HG03139 (cell line): ENCODE data around the gene TNFAIP6.
"Not testable (repeated sequence)": the region's sequence is repeated elsewhere in the genome, so short reads cannot be mapped to it uniquely, and the experiment has no call there.

ENCODE experiments used
- ATAC-seq: cut with Tn5 transposase; IDR thresholded peaks from one replicate; pipeline ENCODE4 v1.9.1; 2021; ENCODE audit not compliant: unreplicated experiment

The TNFAIP6 gene

GRCh38 chr2:151410485-151410834 lies 53.1 kb downstream of the TNFAIP6 start:
- ATAC-seq: peak; percentile 32

- ATAC-seq: no peak
Observed at GRCh38 chr2:151417650-151418049, 60.3 kb downstream of the TNFAIP6 start.

GRCh38 chr2:151421681-151422080 lies 64.3 kb downstream of the TNFAIP6 start:
- ATAC-seq: not testable (repeated sequence)

- ATAC-seq: peak; percentile 65
Observed at GRCh38 chr2:151422917-151423439, 65.6 kb downstream of the TNFAIP6 start.

- no peak for ATAC-seq
Observed at GRCh38 chr2:151423760-151424159, 66.4 kb downstream of the TNFAIP6 start.
